ENCODE data around the gene PPIC. TPM values are rescaled to one million over a fixed set of nuclear protein-coding genes. Genes with fewer than 3 reads are reported as not detected.
A peak's percentile ranks its signal among the peaks of the same experiment; 100 is the strongest.

The PPIC gene
- total RNA-seq, 4 donors from 2014 or later, result 14.2 to 47.4 (median 44.3) TPM

- Histone ChIP-seq H3K4me1 (peaks cover 0 to 6% (median 0%) of the 10 kb centered on the region in 4 donors), H3K9me3 (no peaks in the 10 kb centered on the region), H3K27me3 (no peaks in the 10 kb centered on the region), H3K36me3 (peaks cover 0 to 25% (median 6%) of the 10 kb centered on the region in 4 donors), H3K4me3 (no peak overlapping the region), H3K27ac (replicated peaks in 1 of 4) (no peak overlapping the region)
- no peak for DNase-seq (ENCODE audit: extremely low spot score)
- 85% methylated on average over 7 of the region's 7 CpGs for WGBS
- intact Hi-C loops (cut with DNase I), result no loop called here
- TF ChIP-seq POLR2A (IDR thresholded peaks at IDR 0.05; ENCODE audit: low read depth), result no peak
These were observed 34.7 kb downstream of the PPIC start for GRCh38 chr5:123001808-123002207.

GRCh38 chr5:123000731-123001130, 35.8 kb downstream of the PPIC start:
- peaks cover 0 to 22% (median 6%) of the 10 kb centered on the region in 4 donors for H3K36me3 ChIP-seq
- no peak for DNase-seq (ENCODE audit: extremely low spot score)
- H3K27ac ChIP-seq (replicated peaks in 1 of 4), result no peak overlapping the region
- H3K4me1 ChIP-seq, result peaks cover 0 to 6% (median 0%) of the 10 kb centered on the region in 4 donors
- no peaks in the 10 kb centered on the region for H3K9me3 ChIP-seq
- H3K4me3 ChIP-seq, result no peak overlapping the region
- TF ChIP-seq EP300 (IDR thresholded peaks at IDR 0.05), result no peak
- no peak for TF ChIP-seq POLR2AphosphoS5 (IDR thresholded peaks at IDR 0.05)
- TF ChIP-seq, protein P1, sequence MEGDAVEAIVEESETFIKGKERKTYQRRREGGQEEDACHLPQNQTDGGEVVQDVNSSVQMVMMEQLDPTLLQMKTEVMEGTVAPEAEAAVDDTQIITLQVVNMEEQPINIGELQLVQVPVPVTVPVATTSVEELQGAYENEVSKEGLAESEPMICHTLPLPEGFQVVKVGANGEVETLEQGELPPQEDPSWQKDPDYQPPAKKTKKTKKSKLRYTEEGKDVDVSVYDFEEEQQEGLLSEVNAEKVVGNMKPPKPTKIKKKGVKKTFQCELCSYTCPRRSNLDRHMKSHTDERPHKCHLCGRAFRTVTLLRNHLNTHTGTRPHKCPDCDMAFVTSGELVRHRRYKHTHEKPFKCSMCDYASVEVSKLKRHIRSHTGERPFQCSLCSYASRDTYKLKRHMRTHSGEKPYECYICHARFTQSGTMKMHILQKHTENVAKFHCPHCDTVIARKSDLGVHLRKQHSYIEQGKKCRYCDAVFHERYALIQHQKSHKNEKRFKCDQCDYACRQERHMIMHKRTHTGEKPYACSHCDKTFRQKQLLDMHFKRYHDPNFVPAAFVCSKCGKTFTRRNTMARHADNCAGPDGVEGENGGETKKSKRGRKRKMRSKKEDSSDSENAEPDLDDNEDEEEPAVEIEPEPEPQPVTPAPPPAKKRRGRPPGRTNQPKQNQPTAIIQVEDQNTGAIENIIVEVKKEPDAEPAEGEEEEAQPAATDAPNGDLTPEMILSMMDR (IDR thresholded peaks at IDR 0.05), result no peak
- TF ChIP-seq POLR2A (IDR thresholded peaks at IDR 0.05; ENCODE audit: low read depth), result no peak
- WGBS, result 100% methylated on average over 1 of the region's 1 CpG
- no peaks in the 10 kb centered on the region for H3K27me3 ChIP-seq
- intact Hi-C loops (cut with DNase I), result no loop called here

GRCh38 chr5:122999947-123000563, 36.5 kb downstream of the PPIC start:
- TF ChIP-seq EP300 (IDR thresholded peaks at IDR 0.05), result no peak
- TF ChIP-seq, protein P1 (IDR thresholded peaks at IDR 0.05), result peak in 1 of 3 experiments; percentile 21
- no peaks in the 10 kb centered on the region for H3K27me3 ChIP-seq
- H3K9me3 ChIP-seq, result no peaks in the 10 kb centered on the region
- no peak overlapping the region for H3K4me3 ChIP-seq
- DNase-seq (ENCODE audit: extremely low spot score), result no peak
- H3K27ac ChIP-seq (replicated peaks in 1 of 4), result no peak overlapping the region
- peaks cover 0 to 22% (median 6%) of the 10 kb centered on the region in 4 donors for H3K36me3 ChIP-seq
- WGBS, result 78% methylated on average over 10 of the region's 10 CpGs
- intact Hi-C loops (cut with DNase I), result no loop called here
- H3K4me1 ChIP-seq, result peaks cover 0 to 6% (median 0%) of the 10 kb centered on the region in 4 donors

GRCh38 chr5:122997294-122997693, 39.2 kb downstream of the PPIC start:
- Histone ChIP-seq H3K4me3 (no peak overlapping the region), H3K4me1 (peaks cover 0 to 6% (median 0%) of the 10 kb centered on the region in 4 donors), H3K27ac (replicated peaks in 1 of 4) (no peak overlapping the region), H3K36me3 (peaks cover 0 to 8% (median 0%) of the 10 kb centered on the region in 4 donors), H3K9me3 (no peaks in the 10 kb centered on the region), H3K27me3 (no peaks in the 10 kb centered on the region)
- intact Hi-C loops (cut with DNase I), result no loop called here
- DNase-seq (ENCODE audit: extremely low spot score), result no peak
- WGBS, result 53% methylated on average over 7 of the region's 7 CpGs
- TF ChIP-seq EP300 (IDR thresholded peaks at IDR 0.05), result no peak
- TF ChIP-seq, protein P1 (IDR thresholded peaks at IDR 0.05), result no peak
- no peak for TF ChIP-seq POLR2A (IDR thresholded peaks at IDR 0.05; ENCODE audit: low read depth)
- TF ChIP-seq POLR2AphosphoS5 (IDR thresholded peaks at IDR 0.05), result no peak

DNA sequence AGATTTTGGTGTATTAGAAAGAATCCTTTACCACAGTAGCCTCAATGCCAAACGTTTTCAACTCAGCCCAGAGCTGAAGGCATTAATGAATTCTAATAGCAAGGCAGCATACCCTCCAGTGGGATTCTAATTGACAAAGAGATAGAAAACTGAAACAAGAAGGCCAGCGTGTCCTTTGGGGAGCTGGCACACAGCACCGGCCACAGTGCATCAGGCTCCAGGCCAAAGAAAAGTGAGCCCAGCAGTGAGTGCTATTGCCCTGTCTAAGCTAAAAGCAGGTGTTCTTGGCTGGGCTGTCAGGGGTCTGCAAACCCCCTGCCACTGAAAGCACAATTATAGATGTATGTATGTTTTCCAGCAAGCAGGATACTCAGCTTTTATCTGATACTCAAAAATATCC, 40.4 kb downstream of the PPIC start:
- no peak overlapping the region for H3K27ac ChIP-seq (replicated peaks in 1 of 4)
- no peaks in the 10 kb centered on the region for H3K27me3 ChIP-seq
- H3K4me1 ChIP-seq, result peaks cover 0 to 6% (median 0%) of the 10 kb centered on the region in 4 donors
- peaks cover 0 to 8% (median 0%) of the 10 kb centered on the region in 4 donors for H3K36me3 ChIP-seq
- WGBS, result 85% methylated on average over 3 of the region's 3 CpGs
- TF ChIP-seq EP300 (IDR thresholded peaks at IDR 0.05), result no peak
- TF ChIP-seq POLR2AphosphoS5 (IDR thresholded peaks at IDR 0.05), result no peak
- TF ChIP-seq POLR2A (IDR thresholded peaks at IDR 0.05; ENCODE audit: low read depth), result no peak
- TF ChIP-seq, protein P1 (IDR thresholded peaks at IDR 0.05), result no peak
- H3K9me3 ChIP-seq, result no peaks in the 10 kb centered on the region
- intact Hi-C loops (cut with DNase I), result no loop called here
- DNase-seq (ENCODE audit: extremely low spot score), result no peak
- H3K4me3 ChIP-seq, result no peak overlapping the region

Measured in esophagus muscularis mucosa (tissue), 4 donors.